Measurements from ENCODE around the gene APPBP2. TPM values are rescaled to one million over a fixed set of nuclear protein-coding genes. Genes with fewer than 3 reads are reported as not detected.

The APPBP2 gene
- total and polyA plus RNA-seq, 2 donors (not counting 3 experiments of a cell fraction or from before 2014, with no cell fraction given), result 8.4 to 49.1 TPM

- Histone ChIP-seq H3K4me1 (ENCODE audit: control insufficient read depth, extremely low read depth, insufficient read depth, low read length) (peaks cover 3% of the 10 kb centered on the region), H3K9me1 (replicated peaks; ENCODE audit: control insufficient read depth, extremely low read depth, insufficient read depth, low read length) (no peaks in the 10 kb centered on the region), H3K27ac (ENCODE audit: insufficient read depth, low read depth, low read length) (no peak overlapping the region), H3K4me2 (ENCODE audit: insufficient read depth, low read length) (no peak overlapping the region), H4K20me1 (replicated peaks; ENCODE audit: control insufficient read depth, extremely low read depth, insufficient read depth, low read length) (no peaks in the 10 kb centered on the region), H3K4me3 (replicated peaks in 1 of 3; ENCODE audit: insufficient read depth in 1 of 3, low read depth in 1 of 3, low read length in 3 of 3) (no peak overlapping the region), H2AFZ (ENCODE audit: low read depth, low read length) (no peak overlapping the region), H3K79me2 (ENCODE audit: control insufficient read depth, insufficient read depth, low read length) (no peaks in the 10 kb centered on the region), H3K9ac (replicated peaks; ENCODE audit: extremely low read depth, insufficient read depth, low read length) (no peak overlapping the region), H3K36me3 (ENCODE audit: control insufficient read depth in 2 of 2, extremely low read depth in 1 of 2, insufficient read depth in 2 of 2, low read length in 2 of 2) (no peaks in the 10 kb centered on the region), H3K9me3 (replicated peaks; ENCODE audit: control insufficient read depth, insufficient read depth, low read length) (no peaks in the 10 kb centered on the region), H3K27me3 (ENCODE audit: control insufficient read depth in 2 of 2, insufficient read depth in 2 of 2, low read length in 2 of 2) (no peaks in the 10 kb centered on the region)
- FAIRE-seq, result no peak
- TF ChIP-seq POLR2AphosphoS5 (IDR thresholded peaks at IDR 0.05; ENCODE audit: insufficient read depth, low read depth, low read length), result no peak
- TF ChIP-seq POLR2A (IDR thresholded peaks at IDR 0.05; ENCODE audit: low read depth, low read length), result no peak
- no peak for TF ChIP-seq FOS (IDR thresholded peaks at IDR 0.05; ENCODE audit: borderline replicate concordance, insufficient read depth, low read length)
- no peak for TF ChIP-seq CTCF (IDR thresholded peaks at IDR 0.05; ENCODE audit: extremely low read depth in 1 of 2, insufficient read depth in 1 of 2, low read depth in 1 of 2, low read length in 2 of 2)
- no peak for TF ChIP-seq EZH2 (IDR thresholded peaks at IDR 0.05; ENCODE audit: borderline replicate concordance, low read depth, low read length, severe bottlenecking)
- TF ChIP-seq MYC (IDR thresholded peaks at IDR 0.05; ENCODE audit: low read depth, low read length), result no peak
- no peak for TF ChIP-seq JUN (IDR thresholded peaks at IDR 0.05; ENCODE audit: borderline replicate concordance, insufficient read depth, insufficient read length, low read depth)
- TF ChIP-seq GATA2 (IDR thresholded peaks at IDR 0.05; ENCODE audit: insufficient read depth, insufficient read length, low read depth, low read length), result no peak
- TF ChIP-seq, protein P1, sequence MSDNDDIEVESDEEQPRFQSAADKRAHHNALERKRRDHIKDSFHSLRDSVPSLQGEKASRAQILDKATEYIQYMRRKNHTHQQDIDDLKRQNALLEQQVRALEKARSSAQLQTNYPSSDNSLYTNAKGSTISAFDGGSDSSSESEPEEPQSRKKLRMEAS (IDR thresholded peaks at IDR 0.05; ENCODE audit: insufficient read depth, insufficient read length), result no peak
- DNase-seq (ENCODE audit: low read depth, low spot score), result no peak
- BruUV-seq (replicated peaks), result no TSS peak
- dilution Hi-C loops (cut with MboI; ENCODE audit: extremely low pct_ligation_motif_present, low sequenced_read_pairs), result no loop called here
- ChIA-PET POLR2A (no interaction called here), CTCF (interaction anchor here (0.9 to 3.0 kb wide), 6 partner anchors 21 to 93 kb away, joined by 3 to 10 read pairs (median 4); no protein-coding TSS in a partner anchor)
- intact Hi-C loops (cut with micrococcal nuclease), result no loop called here
These were observed 19.6 kb upstream of the APPBP2 start for GRCh38 chr17:60545465-60546191.
